ENCODE results near the gene VSIG8.

Gene VSIG8

DNA sequence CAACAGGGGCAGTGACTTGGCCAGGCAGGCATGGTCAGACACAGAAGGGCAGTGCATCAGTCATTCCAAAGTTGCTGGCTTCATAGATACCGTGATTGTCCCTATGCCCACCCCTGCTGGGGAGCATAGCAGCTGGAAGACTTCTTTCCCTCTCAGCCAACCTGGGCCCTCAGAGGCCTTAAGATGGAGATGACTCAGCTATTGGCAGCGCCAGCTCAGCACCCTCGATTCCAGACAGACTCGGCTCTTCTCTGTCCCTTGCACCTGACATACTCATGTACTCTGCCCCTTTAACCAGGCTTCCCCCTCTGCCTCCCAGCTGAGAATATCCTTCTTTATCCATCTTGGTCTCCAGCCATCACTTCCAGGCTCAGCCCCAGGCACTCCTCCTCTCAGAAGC is 19.0 kb downstream of the VSIG8 start:
- H3K9me3 ChIP-seq (ENCODE audit: control insufficient read depth, insufficient read depth, low read length), result no peaks in the 10 kb centered on the region
- no peak overlapping the region for H3K27ac ChIP-seq (ENCODE audit: low read depth, low read length)
- H3K9ac ChIP-seq (ENCODE audit: low read depth, low read length), result no peak overlapping the region
- no peak overlapping the region for H3K4me3 ChIP-seq (ENCODE audit: low read depth, low read length)
- no peaks in the 10 kb centered on the region for H3K27me3 ChIP-seq (ENCODE audit: control insufficient read depth, insufficient read depth, low read length)
- no peaks in the 10 kb centered on the region for H3K36me3 ChIP-seq (ENCODE audit: control insufficient read depth, insufficient read depth, low read length)
- H3K4me1 ChIP-seq (ENCODE audit: control insufficient read depth, insufficient read depth, low read length), result no peaks in the 10 kb centered on the region

DNA sequence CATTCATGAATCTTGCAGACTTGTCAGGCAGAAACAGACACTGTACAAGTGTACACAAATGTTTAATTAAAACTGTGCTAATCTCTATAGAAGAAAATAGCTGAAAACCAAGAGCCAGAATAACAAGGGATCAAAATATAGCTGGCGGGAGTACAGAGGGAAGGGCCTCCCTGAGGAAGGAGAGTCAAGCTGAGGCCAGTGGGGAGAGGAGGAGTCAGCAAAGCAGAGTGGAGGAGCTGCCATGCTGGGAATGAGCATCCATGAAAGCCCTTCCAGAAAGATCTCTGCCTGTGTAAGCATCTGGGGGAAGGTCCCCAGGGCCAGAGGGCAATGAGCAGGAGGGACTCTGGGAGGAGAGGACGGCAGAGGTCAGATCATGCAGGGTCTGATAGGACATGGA is 20.7 kb downstream of the VSIG8 start:
- Histone ChIP-seq H3K27ac (ENCODE audit: low read depth, low read length) (no peak overlapping the region), H3K9me3 (ENCODE audit: control insufficient read depth, insufficient read depth, low read length) (no peaks in the 10 kb centered on the region), H3K9ac (ENCODE audit: low read depth, low read length) (no peak overlapping the region), H3K4me1 (ENCODE audit: control insufficient read depth, insufficient read depth, low read length) (no peaks in the 10 kb centered on the region), H3K4me3 (ENCODE audit: low read depth, low read length) (no peak overlapping the region), H3K27me3 (ENCODE audit: control insufficient read depth, insufficient read depth, low read length) (no peaks in the 10 kb centered on the region), H3K36me3 (ENCODE audit: control insufficient read depth, insufficient read depth, low read length) (no peaks in the 10 kb centered on the region)

DNA sequence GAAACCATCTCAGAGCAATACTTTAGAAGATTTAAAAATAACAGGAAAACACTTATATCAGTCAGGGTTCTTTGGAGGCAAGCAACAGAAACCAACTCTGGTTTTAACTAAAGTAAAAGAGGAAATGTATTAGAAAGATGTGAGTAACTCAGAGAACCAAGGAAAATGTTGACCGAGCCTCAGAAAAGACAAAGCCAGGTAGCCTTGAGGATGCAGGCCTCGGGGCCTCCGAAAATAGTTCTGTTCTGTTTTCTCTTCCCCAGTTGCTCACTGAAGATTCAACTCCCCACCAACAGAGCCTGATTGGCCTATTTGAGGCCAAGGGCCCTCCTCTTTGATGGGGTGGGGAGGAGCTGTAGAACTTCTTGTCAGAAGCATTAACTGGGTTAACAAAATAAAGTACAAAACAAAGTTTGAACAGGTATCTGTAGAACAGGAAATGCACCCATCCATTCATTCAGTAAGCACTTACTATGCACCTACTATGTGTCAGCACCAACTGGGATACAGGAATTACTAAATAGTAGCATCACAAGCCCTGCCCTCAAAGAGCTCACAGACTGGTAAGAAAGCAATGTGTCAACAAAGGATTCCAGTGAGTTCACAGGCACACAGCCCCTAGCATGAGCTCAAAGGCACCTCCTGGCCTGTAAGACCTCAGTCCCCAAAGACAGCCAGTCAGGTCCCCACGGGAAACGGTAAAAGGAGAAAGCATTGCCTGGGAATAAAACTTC is 23.2 kb downstream of the VSIG8 start:
- no peak overlapping the region for H3K9ac ChIP-seq (ENCODE audit: low read depth, low read length)
- no peak overlapping the region for H3K4me3 ChIP-seq (ENCODE audit: low read depth, low read length)
- no peak overlapping the region for H3K27ac ChIP-seq (ENCODE audit: low read depth, low read length)

DNA sequence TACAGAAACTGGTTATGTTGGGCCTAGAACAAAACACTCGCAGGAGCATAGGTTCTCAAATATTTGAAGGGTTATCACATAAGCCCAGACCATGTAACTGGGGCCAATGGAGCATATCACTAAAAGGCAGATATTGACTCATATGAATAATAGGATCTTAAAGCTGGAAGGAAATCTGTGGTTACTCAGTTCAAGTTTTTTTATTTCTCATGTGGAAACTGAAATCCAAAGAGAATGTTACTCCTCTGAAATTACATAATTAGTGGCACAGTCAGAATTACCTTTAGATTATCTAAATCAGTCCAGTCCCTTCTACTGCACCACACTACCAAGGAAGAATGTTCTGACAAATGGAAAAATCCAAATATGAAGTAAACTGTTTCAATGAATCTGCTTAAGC is 23.7 kb downstream of the VSIG8 start:
- H3K27ac ChIP-seq (ENCODE audit: low read depth, low read length), result no peak overlapping the region

More for the DNA sequence above, 23.2 kb downstream of the VSIG8 start:
- Histone ChIP-seq H3K36me3 (ENCODE audit: control insufficient read depth, insufficient read depth, low read length) (no peaks in the 10 kb centered on the region), H3K4me1 (ENCODE audit: control insufficient read depth, insufficient read depth, low read length) (no peaks in the 10 kb centered on the region), H3K27me3 (ENCODE audit: control insufficient read depth, insufficient read depth, low read length) (0 out of 2 replicates have a peak, but pooled peaks cover 5% of the 10 kb centered on the region), H3K9me3 (ENCODE audit: control insufficient read depth, insufficient read depth, low read length) (no peaks in the 10 kb centered on the region)

DNA sequence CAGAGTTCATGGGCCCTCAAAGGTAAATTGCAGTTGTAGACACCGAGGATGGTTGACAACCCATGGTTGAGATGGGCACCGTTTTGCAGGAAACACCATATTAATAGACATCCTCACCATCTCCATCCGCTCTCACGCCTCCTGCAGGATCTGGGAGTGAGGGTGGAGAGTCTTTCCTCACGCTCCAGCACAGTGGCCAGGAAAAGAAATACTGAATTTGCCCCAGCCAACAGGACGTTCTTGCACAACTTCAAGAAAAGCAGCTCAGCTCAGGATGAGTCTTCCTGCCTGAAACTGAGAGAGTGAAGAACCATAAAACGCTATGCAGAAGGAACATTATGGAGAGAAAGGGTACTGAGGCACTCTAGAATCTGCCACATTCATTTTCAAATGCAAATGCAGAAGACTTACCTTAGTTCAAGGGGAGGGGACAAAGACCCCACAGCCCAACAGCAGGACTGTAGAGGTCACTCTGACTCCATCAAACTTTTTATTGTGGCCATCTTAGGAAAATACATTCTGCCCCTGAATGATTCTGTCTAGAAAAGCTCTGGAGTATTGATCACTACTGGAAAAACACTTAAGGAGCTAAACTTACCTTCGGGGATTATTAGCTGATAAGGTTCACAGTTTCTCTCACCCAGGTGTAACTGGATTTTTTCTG is 26.5 kb downstream of the VSIG8 start:
- no peak overlapping the region for H3K4me3 ChIP-seq (ENCODE audit: low read depth, low read length)
- no peaks in the 10 kb centered on the region for H3K36me3 ChIP-seq (ENCODE audit: control insufficient read depth, insufficient read depth, low read length)
- no peak overlapping the region for H3K27ac ChIP-seq (ENCODE audit: low read depth, low read length)
- no peak overlapping the region for H3K9ac ChIP-seq (ENCODE audit: low read depth, low read length)
- peaks cover 12% of the 10 kb centered on the region for H3K27me3 ChIP-seq (ENCODE audit: control insufficient read depth, insufficient read depth, low read length)
- no peaks in the 10 kb centered on the region for H3K9me3 ChIP-seq (ENCODE audit: control insufficient read depth, insufficient read depth, low read length)
- H3K4me1 ChIP-seq (ENCODE audit: control insufficient read depth, insufficient read depth, low read length), result peaks cover 10% of the 10 kb centered on the region; the same call in 1 of the 2 replicates

More for the DNA sequence above, 23.7 kb downstream of the VSIG8 start:
- H3K9ac ChIP-seq (ENCODE audit: low read depth, low read length), result no peak overlapping the region
- H3K27me3 ChIP-seq (ENCODE audit: control insufficient read depth, insufficient read depth, low read length), result peaks cover 7% of the 10 kb centered on the region; the same call in 1 of the 2 replicates
- no peaks in the 10 kb centered on the region for H3K36me3 ChIP-seq (ENCODE audit: control insufficient read depth, insufficient read depth, low read length)
- no peaks in the 10 kb centered on the region for H3K4me1 ChIP-seq (ENCODE audit: control insufficient read depth, insufficient read depth, low read length)
- H3K9me3 ChIP-seq (ENCODE audit: control insufficient read depth, insufficient read depth, low read length), result no peaks in the 10 kb centered on the region
- H3K4me3 ChIP-seq (ENCODE audit: low read depth, low read length), result no peak overlapping the region

DNA sequence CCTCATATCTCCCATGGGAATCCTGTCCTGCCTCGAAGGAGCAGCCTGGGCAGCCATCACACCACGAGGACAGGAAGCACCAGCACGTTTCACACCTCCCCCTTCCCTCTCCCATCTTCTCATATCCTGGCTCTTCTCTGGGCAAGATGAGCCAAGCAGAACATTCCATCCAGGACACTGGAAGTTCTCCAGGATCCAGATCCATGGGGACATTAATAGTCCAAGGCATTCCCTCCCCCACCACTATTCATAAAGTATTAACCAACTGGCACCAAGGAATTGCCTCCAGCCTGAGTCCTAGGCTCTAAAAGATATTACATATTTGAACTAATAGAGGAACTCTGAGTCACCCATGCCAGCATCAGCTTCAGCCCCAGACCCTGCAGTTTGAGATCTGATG is 27.1 kb downstream of the VSIG8 start:
- no peaks in the 10 kb centered on the region for H3K36me3 ChIP-seq (ENCODE audit: control insufficient read depth, insufficient read depth, low read length)
- H3K9ac ChIP-seq (ENCODE audit: low read depth, low read length), result no peak overlapping the region
- H3K9me3 ChIP-seq (ENCODE audit: control insufficient read depth, insufficient read depth, low read length), result no peaks in the 10 kb centered on the region
- H3K27me3 ChIP-seq (ENCODE audit: control insufficient read depth, insufficient read depth, low read length), result peaks cover 17% of the 10 kb centered on the region
- H3K4me1 ChIP-seq (ENCODE audit: control insufficient read depth, insufficient read depth, low read length), result peaks cover 10% of the 10 kb centered on the region; the same call in 1 of the 2 replicates
- H3K27ac ChIP-seq (ENCODE audit: low read depth, low read length), result no peak overlapping the region
- H3K4me3 ChIP-seq (ENCODE audit: low read depth, low read length), result no peak overlapping the region

DNA sequence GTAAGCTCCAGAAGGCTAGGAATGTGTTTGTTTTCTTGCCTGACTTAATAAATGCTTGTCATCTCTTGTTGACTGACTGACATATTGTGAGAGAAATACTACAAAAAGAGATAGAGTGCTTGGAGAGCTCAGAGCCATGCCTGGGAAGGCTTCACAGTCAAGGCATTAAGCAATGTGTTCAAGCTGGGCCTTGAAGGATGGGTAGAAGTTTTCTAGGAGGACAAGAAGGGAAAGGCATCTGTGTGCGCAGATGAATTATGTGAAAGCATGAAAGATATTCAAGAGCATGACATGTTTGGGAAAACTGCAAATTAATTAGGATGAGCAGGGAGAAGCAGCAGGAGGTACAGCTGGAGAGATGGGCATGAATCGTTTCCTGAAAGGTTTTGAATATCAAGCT is 30.1 kb downstream of the VSIG8 start:
- H3K9ac ChIP-seq (ENCODE audit: low read depth, low read length), result no peak overlapping the region
- H3K4me3 ChIP-seq (ENCODE audit: low read depth, low read length), result no peak overlapping the region
- no peak overlapping the region for H3K27ac ChIP-seq (ENCODE audit: low read depth, low read length)
- H3K27me3 ChIP-seq (ENCODE audit: control insufficient read depth, insufficient read depth, low read length), result peaks cover 28% of the 10 kb centered on the region
- no peaks in the 10 kb centered on the region for H3K9me3 ChIP-seq (ENCODE audit: control insufficient read depth, insufficient read depth, low read length)
- no peaks in the 10 kb centered on the region for H3K36me3 ChIP-seq (ENCODE audit: control insufficient read depth, insufficient read depth, low read length)
- peaks cover 10% of the 10 kb centered on the region; the same call in 1 of the 2 replicates for H3K4me1 ChIP-seq (ENCODE audit: control insufficient read depth, insufficient read depth, low read length)

DNA sequence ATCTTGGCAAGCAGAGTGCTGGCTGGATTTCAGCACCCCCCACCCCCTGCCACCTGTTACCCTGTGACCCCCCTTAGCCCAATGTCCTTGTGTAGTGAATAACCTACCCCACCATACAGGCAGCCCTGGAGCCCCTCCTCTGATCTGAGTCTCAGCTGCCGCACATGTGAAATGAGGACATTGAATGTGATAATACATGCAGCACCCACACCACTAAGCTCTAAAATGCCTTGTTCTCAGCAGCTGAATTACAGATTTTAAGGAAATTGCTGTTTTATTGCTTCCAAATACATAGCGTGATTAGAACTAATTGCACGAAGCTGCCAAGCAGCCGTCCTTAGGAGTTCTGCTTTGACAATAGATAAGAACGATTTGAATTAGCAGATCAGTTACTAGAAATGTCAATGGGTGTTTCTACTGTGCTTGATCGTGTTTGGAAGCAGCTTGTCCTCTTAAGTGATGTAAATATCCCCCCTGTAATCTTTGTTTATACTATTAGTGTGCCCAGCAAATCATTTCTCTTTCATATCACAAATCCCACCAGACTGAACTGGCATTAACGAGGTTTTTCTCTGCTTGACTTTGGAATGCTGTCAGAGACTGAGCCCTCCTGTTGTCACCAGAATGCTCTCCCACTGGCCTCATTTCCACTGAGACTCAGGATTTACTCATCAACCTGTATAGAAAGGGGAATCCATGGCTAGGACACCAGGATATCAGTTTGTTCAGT is 30.9 kb downstream of the VSIG8 start:
- H3K36me3 ChIP-seq (ENCODE audit: control insufficient read depth, insufficient read depth, low read length), result no peaks in the 10 kb centered on the region
- peaks cover 28% of the 10 kb centered on the region for H3K27me3 ChIP-seq (ENCODE audit: control insufficient read depth, insufficient read depth, low read length)
- H3K4me1 ChIP-seq (ENCODE audit: control insufficient read depth, insufficient read depth, low read length), result peaks cover 10% of the 10 kb centered on the region; the same call in 1 of the 2 replicates
- no peak overlapping the region for H3K9ac ChIP-seq (ENCODE audit: low read depth, low read length)
- H3K27ac ChIP-seq (ENCODE audit: low read depth, low read length), result no peak overlapping the region
- no peak overlapping the region for H3K4me3 ChIP-seq (ENCODE audit: low read depth, low read length)
- H3K9me3 ChIP-seq (ENCODE audit: control insufficient read depth, insufficient read depth, low read length), result no peaks in the 10 kb centered on the region

DNA sequence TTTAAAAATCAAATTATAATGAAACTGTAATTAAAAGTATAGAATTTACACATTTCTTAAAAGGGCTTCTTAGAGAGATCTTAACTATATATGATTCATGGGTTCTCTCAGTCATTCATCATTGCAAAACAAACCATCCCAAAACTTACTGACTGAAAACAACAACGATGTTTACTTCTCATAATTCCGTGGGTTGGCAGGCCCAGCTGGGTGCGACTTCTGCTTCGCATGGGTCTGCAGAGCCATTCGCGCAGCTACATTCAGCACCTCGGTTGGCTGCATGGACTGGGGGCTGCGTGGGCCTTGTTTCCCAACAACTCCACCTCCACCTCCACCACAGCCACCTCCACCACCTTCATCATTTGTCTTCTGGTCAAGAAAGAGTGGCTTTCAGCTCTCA is 31.7 kb downstream of the VSIG8 start:
- Histone ChIP-seq H3K36me3 (ENCODE audit: control insufficient read depth, insufficient read depth, low read length) (no peaks in the 10 kb centered on the region), H3K4me1 (ENCODE audit: control insufficient read depth, insufficient read depth, low read length) (peaks cover 10% of the 10 kb centered on the region; the same call in 1 of the 2 replicates), H3K9me3 (ENCODE audit: control insufficient read depth, insufficient read depth, low read length) (no peaks in the 10 kb centered on the region), H3K27ac (ENCODE audit: low read depth, low read length) (no peak overlapping the region), H3K4me3 (ENCODE audit: low read depth, low read length) (no peak overlapping the region), H3K27me3 (ENCODE audit: control insufficient read depth, insufficient read depth, low read length) (peaks cover 36% of the 10 kb centered on the region), H3K9ac (ENCODE audit: low read depth, low read length) (no peak overlapping the region)

DNA sequence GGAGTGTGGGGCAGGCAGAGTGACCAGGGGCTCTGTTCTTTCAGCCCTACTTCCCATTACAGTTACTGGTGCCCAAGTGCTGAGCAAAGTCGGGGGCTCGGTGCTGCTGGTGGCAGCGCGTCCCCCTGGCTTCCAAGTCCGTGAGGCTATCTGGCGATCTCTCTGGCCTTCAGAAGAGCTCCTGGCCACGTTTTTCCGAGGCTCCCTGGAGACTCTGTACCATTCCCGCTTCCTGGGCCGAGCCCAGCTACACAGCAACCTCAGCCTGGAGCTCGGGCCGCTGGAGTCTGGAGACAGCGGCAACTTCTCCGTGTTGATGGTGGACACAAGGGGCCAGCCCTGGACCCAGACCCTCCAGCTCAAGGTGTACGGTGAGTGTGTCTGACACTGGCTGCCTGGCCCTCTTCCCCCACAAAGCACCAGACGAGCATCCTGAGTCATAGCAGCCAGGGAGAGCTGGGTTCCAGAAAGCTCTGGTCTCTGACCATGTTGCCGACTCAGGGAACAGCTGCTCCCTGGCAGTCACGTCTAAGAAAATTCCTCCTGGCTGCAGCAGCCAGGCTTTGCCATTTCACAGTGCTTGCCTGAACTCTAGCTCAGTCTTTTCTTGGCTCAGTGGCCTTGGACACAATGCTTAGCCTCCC is 32.5 kb downstream of the VSIG8 start:
- H3K27me3 ChIP-seq (ENCODE audit: control insufficient read depth, insufficient read depth, low read length), result peaks cover 34% of the 10 kb centered on the region
- no peak overlapping the region for H3K27ac ChIP-seq (ENCODE audit: low read depth, low read length)
- no peaks in the 10 kb centered on the region for H3K9me3 ChIP-seq (ENCODE audit: control insufficient read depth, insufficient read depth, low read length)
- no peaks in the 10 kb centered on the region for H3K36me3 ChIP-seq (ENCODE audit: control insufficient read depth, insufficient read depth, low read length)
- H3K9ac ChIP-seq (ENCODE audit: low read depth, low read length), result no peak overlapping the region
- no peak overlapping the region for H3K4me3 ChIP-seq (ENCODE audit: low read depth, low read length)
- H3K4me1 ChIP-seq (ENCODE audit: control insufficient read depth, insufficient read depth, low read length), result peaks cover 10% of the 10 kb centered on the region; the same call in 1 of the 2 replicates

Measured in HUES48 (cell line).